Loucy (cell line): ENCODE measurements around the gene SPI1.

Experiments
- CTCF ChIP-seq: fragments of 200-600 bp; sonication (generic); conservative IDR thresholded peaks from 2 replicates; pipeline ENCODE4 v1.5.1; 2014; ENCODE audit warnings: mild to moderate bottlenecking, antibody characterized with exemption, low read length
- EZH2phosphoT487 ChIP-seq: fragments of 200-600 bp; IDR thresholded peaks from 2 replicates; pipeline ENCODE4 v1.6.1; 2018; ENCODE audit warnings: antibody characterized with exemption, mild to moderate bottlenecking, moderate library complexity, borderline replicate concordance

- TF ChIP-seq CTCF: no peak
- no peak for TF ChIP-seq EZH2phosphoT487
These were observed 22.0 kb downstream of the SPI1 start for GRCh38 chr11:47356129-47356997.
